Activated B cell treated with CpG ODN at 0.5 μM for 24 hours (primary cell): Measurements from ENCODE around the gene TRPV3. TPM values are rescaled to one million over a fixed set of nuclear protein-coding genes. Genes with fewer than 3 reads are reported as not detected.
"Not testable (repeated sequence)": the region's sequence is repeated elsewhere in the genome, so short reads cannot be mapped to it uniquely, and the experiment has no call there.

Source experiments
- ATAC-seq: fragments of 200-7000 bp; cut with Tn5 transposase; one replicate; pipeline ENCODE4 v1.10.0; 2021; ENCODE audit warnings: low read depth, mild to moderate bottlenecking, moderate library complexity
- CTCF ChIA-PET: fragments of 350-600 bp; sonication (Branson Sonifier 250); formaldehyde crosslinking; loops from one replicate; lab custom pipeline; 2021; ENCODE audit warnings: antibody characterized with exemption; lab: Charles Lee
- POLR2A ChIA-PET: fragments of 350-600 bp; sonication (Branson Sonifier 250); formaldehyde crosslinking; loops from one replicate; lab custom pipeline; 2021; ENCODE audit warnings: antibody characterized with exemption; lab: Charles Lee
- DNase-seq: peaks from one replicate; pipeline ENCODE4 v3.0.0; 2022
- H3K27ac Mint-ChIP-seq: one replicate; pipeline ENCODE4 v1.8.0; 2020; ENCODE audit warnings: mixed read lengths
- H3K27me3 Mint-ChIP-seq: one replicate; pipeline ENCODE4 v1.8.0; 2021; ENCODE audit warnings: mixed read lengths
- H3K36me3 Mint-ChIP-seq: one replicate; pipeline ENCODE4 v1.8.0; 2021; ENCODE audit warnings: low read depth, mixed read lengths
- H3K4me1 Mint-ChIP-seq: one replicate; pipeline ENCODE4 v1.8.0; 2021; ENCODE audit warnings: mixed read lengths
- H3K4me3 Mint-ChIP-seq: one replicate; pipeline ENCODE4 v1.8.0; 2020; ENCODE audit warnings: mild to moderate bottlenecking, mixed read lengths
- H3K9me3 Mint-ChIP-seq: one replicate; pipeline ENCODE4 v1.8.0; 2020; ENCODE audit warnings: mixed read lengths
- CTCF ChIP-seq: fragments of 200-600 bp; IDR thresholded peaks from one replicate; pipeline ENCODE4 v1.8.0; 2022; ENCODE audit warnings: antibody characterized with exemption, mild to moderate bottlenecking
- intact Hi-C: fragments of 100-400 bp; cut with micrococcal nuclease; formaldehyde crosslinking; loops from one replicate; pipeline ENCODE4 v1.15.1; 2024
- total RNA-seq: library from RNA; stranded (reverse); gene quantifications from 2 replicates; pipeline ENCODE4 v1.2.3, GENCODE V29; 2022

TRPV3 gene
- total RNA-seq, 1 donor from 2014 or later: 10.2 TPM

GRCh38 chr17:3585826-3586225 is 28.2 kb upstream of the TRPV3 start:
- Mint-ChIP-seq H3K4me3 (no peak overlapping the region), H3K36me3 (peaks cover 30% of the 10 kb centered on the region), H3K27me3 (no peaks in the 10 kb centered on the region), H3K4me1 (peaks cover 4% of the 10 kb centered on the region), H3K9me3 (no peaks in the 10 kb centered on the region), H3K27ac (no peak overlapping the region)
- ATAC-seq: no peak
- no peak for DNase-seq
- ChIA-PET CTCF (no interaction called here), POLR2A (no interaction called here)
- intact Hi-C loops: no loop called here
- no peak for TF ChIP-seq CTCF

- intact Hi-C loops: no loop called here
- POLR2A ChIA-PET: no interaction called here
- Mint-ChIP-seq H3K4me1 (no peaks in the 10 kb centered on the region), H3K27ac (no peak overlapping the region), H3K9me3 (no peaks in the 10 kb centered on the region), H3K27me3 (no peaks in the 10 kb centered on the region), H3K36me3 (peaks cover 21% of the 10 kb centered on the region), H3K4me3 (no peak overlapping the region)
- CTCF ChIA-PET: interaction anchor here (0.6 kb wide), 1 partner anchor 19 kb away, joined by 3 read pairs; no protein-coding TSS in a partner anchor
- ATAC-seq (no peak), DNase-seq (no peak)
- no peak for TF ChIP-seq CTCF
Observed at GRCh38 chr17:3583456-3583855, 25.8 kb upstream of the TRPV3 start.

- DNase-seq (no peak), ATAC-seq (no peak)
- peaks cover 21% of the 10 kb centered on the region for H3K36me3 Mint-ChIP-seq
- POLR2A ChIA-PET: no interaction called here
- no peak overlapping the region for H3K4me3 Mint-ChIP-seq
- H3K27me3 Mint-ChIP-seq: no peaks in the 10 kb centered on the region
- H3K27ac Mint-ChIP-seq: no peak overlapping the region
- intact Hi-C loops: no loop called here
- no peaks in the 10 kb centered on the region for H3K4me1 Mint-ChIP-seq
- CTCF ChIA-PET: interaction anchor here (0.6 kb wide), 1 partner anchor 19 kb away, joined by 3 read pairs; no protein-coding TSS in a partner anchor
- TF ChIP-seq CTCF: no peak
- no peaks in the 10 kb centered on the region for H3K9me3 Mint-ChIP-seq
Observed at GRCh38 chr17:3582915-3583314, 25.3 kb upstream of the TRPV3 start.

- H3K27ac Mint-ChIP-seq, intact Hi-C loops, ATAC-seq, H3K36me3 Mint-ChIP-seq, H3K9me3 Mint-ChIP-seq, H3K27me3 Mint-ChIP-seq, DNase-seq, H3K4me3 Mint-ChIP-seq, CTCF ChIA-PET, POLR2A ChIA-PET, H3K4me1 Mint-ChIP-seq: not testable (repeated sequence)
Observed at GRCh38 chr17:3578667-3579066, 21.1 kb upstream of the TRPV3 start.

- H3K4me3 Mint-ChIP-seq: no peak overlapping the region
- no peaks in the 10 kb centered on the region for H3K27me3 Mint-ChIP-seq
- CTCF ChIA-PET: no interaction called here
- no peak for TF ChIP-seq CTCF
- no peak for ATAC-seq
- H3K9me3 Mint-ChIP-seq: no peaks in the 10 kb centered on the region
- no peaks in the 10 kb centered on the region for H3K4me1 Mint-ChIP-seq
- peaks cover 7% of the 10 kb centered on the region for H3K36me3 Mint-ChIP-seq
- intact Hi-C loops: no loop called here
- H3K27ac Mint-ChIP-seq: no peak overlapping the region
- POLR2A ChIA-PET: no interaction called here
- DNase-seq: no peak
Observed at GRCh38 chr17:3576970-3577369, 19.4 kb upstream of the TRPV3 start.

GRCh38 chr17:3575511-3575910 is 17.9 kb upstream of the TRPV3 start:
- H3K9me3 Mint-ChIP-seq: no peaks in the 10 kb centered on the region
- H3K36me3 Mint-ChIP-seq: peaks cover 7% of the 10 kb centered on the region
- intact Hi-C loops: no loop called here
- no peaks in the 10 kb centered on the region for H3K4me1 Mint-ChIP-seq
- H3K27ac Mint-ChIP-seq: no peak overlapping the region
- ATAC-seq: no peak
- POLR2A ChIA-PET: no interaction called here
- H3K27me3 Mint-ChIP-seq: no peaks in the 10 kb centered on the region
- no peak overlapping the region for H3K4me3 Mint-ChIP-seq
- DNase-seq: no peak
- CTCF ChIA-PET: no interaction called here
- TF ChIP-seq CTCF: no peak
